ENCODE measurements around the gene CNTNAP2. TPM values are rescaled to one million over a fixed set of nuclear protein-coding genes. Genes with fewer than 3 reads are reported as not detected.

The CNTNAP2 gene
- total and polyA plus RNA-seq, 2 of the 4 experiments (the other 2 are of a cell fraction), result not detected

DNA sequence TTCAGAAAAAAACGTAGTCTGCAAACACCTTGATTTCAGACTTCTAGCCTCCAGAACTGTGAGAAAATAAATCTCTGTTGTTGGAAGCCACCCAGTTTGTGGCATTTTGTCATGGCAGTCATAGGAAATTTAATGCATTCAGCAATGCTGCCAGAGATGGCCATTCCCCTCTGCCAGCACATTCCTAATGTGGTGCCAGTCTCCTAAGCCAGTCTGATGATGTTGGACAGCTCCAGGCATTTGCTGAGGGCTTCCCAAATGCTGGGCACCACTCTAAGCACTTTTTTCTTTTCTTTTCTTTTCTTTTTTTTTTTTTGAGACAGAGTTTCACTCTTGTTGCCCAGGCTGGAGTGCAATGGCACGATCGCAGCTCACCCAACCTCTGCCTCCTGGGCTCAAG is 1807.2 kb downstream of the CNTNAP2 start:
- TF ChIP-seq FOS (IDR thresholded peaks at IDR 0.05; ENCODE audit: low read depth, low read length) (no peak), POLR2A (IDR thresholded peaks at IDR 0.05; ENCODE audit: low read depth, low read length) (no peak), RCOR1 (IDR thresholded peaks at IDR 0.05; ENCODE audit: insufficient replicate concordance, low read length) (no peak), MAZ (IDR thresholded peaks at IDR 0.05; ENCODE audit: borderline replicate concordance, low read depth, low read length) (no peak), MAFK (IDR thresholded peaks at IDR 0.05; ENCODE audit: low read depth, low read length) (no peak), SMC3 (IDR thresholded peaks at IDR 0.05; ENCODE audit: low read depth, low read length) (no peak), RFX5 (IDR thresholded peaks at IDR 0.05; ENCODE audit: low read depth, low read length) (no peak), MXI1 (IDR thresholded peaks at IDR 0.05; ENCODE audit: borderline replicate concordance, low read depth, low read length) (no peak), CEBPB (IDR thresholded peaks at IDR 0.05; ENCODE audit: low read depth, low read length) (no peak), RAD21 (IDR thresholded peaks at IDR 0.05; ENCODE audit: low read length) (no peak), CHD1 (IDR thresholded peaks at IDR 0.05; ENCODE audit: low read depth, low read length) (no peak), BHLHE40 (IDR thresholded peaks at IDR 0.05; ENCODE audit: low read depth, low read length) (no peak), NFE2L2 (IDR thresholded peaks at IDR 0.05; ENCODE audit: low read depth, low read length) (no peak)
- TF ChIP-seq, protein P1, sequence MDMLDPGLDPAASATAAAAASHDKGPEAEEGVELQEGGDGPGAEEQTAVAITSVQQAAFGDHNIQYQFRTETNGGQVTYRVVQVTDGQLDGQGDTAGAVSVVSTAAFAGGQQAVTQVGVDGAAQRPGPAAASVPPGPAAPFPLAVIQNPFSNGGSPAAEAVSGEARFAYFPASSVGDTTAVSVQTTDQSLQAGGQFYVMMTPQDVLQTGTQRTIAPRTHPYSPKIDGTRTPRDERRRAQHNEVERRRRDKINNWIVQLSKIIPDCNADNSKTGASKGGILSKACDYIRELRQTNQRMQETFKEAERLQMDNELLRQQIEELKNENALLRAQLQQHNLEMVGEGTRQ (IDR thresholded peaks at IDR 0.05; ENCODE audit: low read depth, low read length), result no peak
- TF ChIP-seq, protein P2, sequence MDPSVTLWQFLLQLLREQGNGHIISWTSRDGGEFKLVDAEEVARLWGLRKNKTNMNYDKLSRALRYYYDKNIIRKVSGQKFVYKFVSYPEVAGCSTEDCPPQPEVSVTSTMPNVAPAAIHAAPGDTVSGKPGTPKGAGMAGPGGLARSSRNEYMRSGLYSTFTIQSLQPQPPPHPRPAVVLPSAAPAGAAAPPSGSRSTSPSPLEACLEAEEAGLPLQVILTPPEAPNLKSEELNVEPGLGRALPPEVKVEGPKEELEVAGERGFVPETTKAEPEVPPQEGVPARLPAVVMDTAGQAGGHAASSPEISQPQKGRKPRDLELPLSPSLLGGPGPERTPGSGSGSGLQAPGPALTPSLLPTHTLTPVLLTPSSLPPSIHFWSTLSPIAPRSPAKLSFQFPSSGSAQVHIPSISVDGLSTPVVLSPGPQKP (IDR thresholded peaks at IDR 0.05; ENCODE audit: borderline replicate concordance, low read depth, low read length), result no peak
- TF ChIP-seq, protein P3, sequence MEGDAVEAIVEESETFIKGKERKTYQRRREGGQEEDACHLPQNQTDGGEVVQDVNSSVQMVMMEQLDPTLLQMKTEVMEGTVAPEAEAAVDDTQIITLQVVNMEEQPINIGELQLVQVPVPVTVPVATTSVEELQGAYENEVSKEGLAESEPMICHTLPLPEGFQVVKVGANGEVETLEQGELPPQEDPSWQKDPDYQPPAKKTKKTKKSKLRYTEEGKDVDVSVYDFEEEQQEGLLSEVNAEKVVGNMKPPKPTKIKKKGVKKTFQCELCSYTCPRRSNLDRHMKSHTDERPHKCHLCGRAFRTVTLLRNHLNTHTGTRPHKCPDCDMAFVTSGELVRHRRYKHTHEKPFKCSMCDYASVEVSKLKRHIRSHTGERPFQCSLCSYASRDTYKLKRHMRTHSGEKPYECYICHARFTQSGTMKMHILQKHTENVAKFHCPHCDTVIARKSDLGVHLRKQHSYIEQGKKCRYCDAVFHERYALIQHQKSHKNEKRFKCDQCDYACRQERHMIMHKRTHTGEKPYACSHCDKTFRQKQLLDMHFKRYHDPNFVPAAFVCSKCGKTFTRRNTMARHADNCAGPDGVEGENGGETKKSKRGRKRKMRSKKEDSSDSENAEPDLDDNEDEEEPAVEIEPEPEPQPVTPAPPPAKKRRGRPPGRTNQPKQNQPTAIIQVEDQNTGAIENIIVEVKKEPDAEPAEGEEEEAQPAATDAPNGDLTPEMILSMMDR (conservative IDR thresholded peaks at IDR 0.05; ENCODE audit: low read depth, low read length), result no peak
- no peaks in the 10 kb centered on the region for H3K79me1 ChIP-seq (ENCODE audit: low read depth in 1 of 2, low read length in 2 of 2)
- no peak overlapping the region for H3K4me3 ChIP-seq (ENCODE audit: insufficient read depth, low read depth, low read length)
- no peak overlapping the region for H2AK5ac ChIP-seq (ENCODE audit: low read depth, low read length)
- no peak overlapping the region for H3K4me2 ChIP-seq (ENCODE audit: low read depth, low read length)
- ChIA-PET CTCF (no interaction called here), POLR2A (ENCODE audit: unreplicated experiment) (no interaction called here)
- H3K9ac ChIP-seq (ENCODE audit: low read depth, low read length), result no peak overlapping the region
- H3K27ac ChIP-seq (ENCODE audit: insufficient read depth, low read length), result no peak overlapping the region
- H3K56ac ChIP-seq (ENCODE audit: extremely low read depth, insufficient read depth, low read length), result no peak overlapping the region
- intact Hi-C loops (cut with micrococcal nuclease), result no loop called here
- no peak overlapping the region for H2BK5ac ChIP-seq (ENCODE audit: low read depth, low read length, poor library complexity, severe bottlenecking)
- no peaks in the 10 kb centered on the region for H3K36me3 ChIP-seq (ENCODE audit: control insufficient read depth, insufficient read depth, low read length)
- no peak overlapping the region for H3K23ac ChIP-seq (ENCODE audit: low read depth, low read length)
- no peak overlapping the region for H4K8ac ChIP-seq (ENCODE audit: low read depth in 2 of 2, low read length in 2 of 2)
- dilution Hi-C loops (cut with HindIII; ENCODE audit: low sequenced_read_pairs, unreplicated experiment), result no loop called here
- no CpG with 5 or more reads among the region's 3 CpGs for WGBS, 2 experiments (ENCODE audit: extremely low coverage in 2 of 2, insufficient read length in 1 of 2)
- no peaks in the 10 kb centered on the region for H3K4me1 ChIP-seq (ENCODE audit: control insufficient read depth, insufficient read depth, low read length)
- DNase-seq (no peak), ATAC-seq (ENCODE audit: low read depth) (no peak)
- H2AFZ ChIP-seq (replicated peaks; ENCODE audit: low read length, poor library complexity), result no peak overlapping the region
- in situ Hi-C loops (cut with MboI; ENCODE audit: low sequenced_read_pairs), result no loop called here
- H2BK20ac ChIP-seq (ENCODE audit: low read depth, low read length), result no peak overlapping the region
- H4K5ac ChIP-seq (ENCODE audit: low read depth, low read length), result no peak overlapping the region
- no peak overlapping the region for H4K91ac ChIP-seq (ENCODE audit: insufficient read depth, low read depth, low read length)
- no peak overlapping the region for H3K18ac ChIP-seq (ENCODE audit: low read depth, low read length)
- peaks cover 10% of the 10 kb centered on the region for H3K9me3 ChIP-seq (ENCODE audit: control insufficient read depth, insufficient read depth, low read length)
- no peak overlapping the region for H2BK120ac ChIP-seq (ENCODE audit: low read depth, low read length)
- no peak overlapping the region for H3K14ac ChIP-seq (replicated peaks; ENCODE audit: low read depth, low read length)
- no peak overlapping the region for H2BK15ac ChIP-seq (ENCODE audit: low read depth, low read length)
- no peak overlapping the region for H2AK9ac ChIP-seq (replicated peaks; ENCODE audit: low read depth, low read length, poor library complexity)
- H3K9me1 ChIP-seq (ENCODE audit: insufficient read depth, low read length), result no peaks in the 10 kb centered on the region
- BruUV-seq (replicated peaks), result no TSS peak
- no peaks in the 10 kb centered on the region for H4K20me1 ChIP-seq (ENCODE audit: insufficient read depth, low read length)
- H3K4ac ChIP-seq (ENCODE audit: low read depth, low read length), result no peak overlapping the region
- no peaks in the 10 kb centered on the region for H3K27me3 ChIP-seq (ENCODE audit: control insufficient read depth, insufficient read depth, low read length)
